ENCODE measurements around the gene TFDP3. TPM values are rescaled to one million over a fixed set of nuclear protein-coding genes. Genes with fewer than 3 reads are reported as not detected.

The TFDP3 gene
- total RNA-seq (2014; rRNA removed; shearing (Covaris generic)), result not detected in 2 replicates

- DNase-seq (ENCODE audit: low spot score), result no peak
These were observed at the start of gene TFDP3 for GRCh38 chrX:133218329-133218728. Gene TFDP3, minus strand, starts transcription at chrX:133218354. Its CDS starts 95 bp downstream, at chrX:133218259.

DNA sequence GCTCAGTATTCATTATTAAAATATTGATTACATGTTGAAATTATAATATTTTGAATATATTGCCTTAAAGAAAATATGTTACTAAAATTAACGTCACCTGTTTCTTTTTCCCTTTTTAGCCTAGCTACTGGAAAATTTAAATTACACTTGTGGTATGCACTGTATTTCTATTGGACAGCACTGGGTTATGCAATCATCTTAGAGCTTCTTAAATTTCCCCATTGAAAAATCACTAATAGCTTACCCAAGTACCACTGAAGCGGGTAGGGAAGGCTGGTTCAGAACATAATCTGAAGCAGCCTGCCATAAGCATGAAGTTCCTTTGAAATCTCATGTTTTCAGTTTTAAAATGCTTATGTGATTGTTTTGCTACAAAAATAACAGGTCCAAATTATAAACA is 49.5 kb upstream of the TFDP3 start:
- DNase-seq (ENCODE audit: low spot score), result no peak

- DNase-seq (ENCODE audit: low spot score), result no peak
These were observed 47.2 kb upstream of the TFDP3 start for GRCh38 chrX:133265331-133265730.

DNA sequence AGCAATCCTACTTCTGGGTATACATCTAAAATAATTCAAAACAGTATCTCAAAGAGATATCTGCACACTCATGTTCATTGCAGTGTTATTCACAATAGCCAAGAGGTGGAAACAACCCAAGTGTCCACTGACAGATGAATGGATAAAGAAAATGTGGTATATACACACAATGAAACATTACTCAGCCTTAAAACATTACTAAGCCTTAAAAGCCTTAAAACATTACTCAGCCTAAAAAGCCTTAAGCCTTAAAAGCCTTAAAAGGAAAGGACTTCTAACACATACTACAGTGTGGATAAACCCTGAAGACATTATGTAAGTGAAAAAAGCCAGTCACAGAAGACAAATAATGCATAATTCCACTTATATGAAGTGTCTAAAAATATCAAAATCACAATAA is 40.3 kb upstream of the TFDP3 start:
- DNase-seq (ENCODE audit: low spot score), result no peak

- peak; percentile 69 for DNase-seq (ENCODE audit: low spot score)
These were observed 36.5 kb upstream of the TFDP3 start for GRCh38 chrX:133254666-133255065.

- DNase-seq (ENCODE audit: low spot score), result no peak
These were observed 33.0 kb upstream of the TFDP3 start for GRCh38 chrX:133251204-133251603.

DNA sequence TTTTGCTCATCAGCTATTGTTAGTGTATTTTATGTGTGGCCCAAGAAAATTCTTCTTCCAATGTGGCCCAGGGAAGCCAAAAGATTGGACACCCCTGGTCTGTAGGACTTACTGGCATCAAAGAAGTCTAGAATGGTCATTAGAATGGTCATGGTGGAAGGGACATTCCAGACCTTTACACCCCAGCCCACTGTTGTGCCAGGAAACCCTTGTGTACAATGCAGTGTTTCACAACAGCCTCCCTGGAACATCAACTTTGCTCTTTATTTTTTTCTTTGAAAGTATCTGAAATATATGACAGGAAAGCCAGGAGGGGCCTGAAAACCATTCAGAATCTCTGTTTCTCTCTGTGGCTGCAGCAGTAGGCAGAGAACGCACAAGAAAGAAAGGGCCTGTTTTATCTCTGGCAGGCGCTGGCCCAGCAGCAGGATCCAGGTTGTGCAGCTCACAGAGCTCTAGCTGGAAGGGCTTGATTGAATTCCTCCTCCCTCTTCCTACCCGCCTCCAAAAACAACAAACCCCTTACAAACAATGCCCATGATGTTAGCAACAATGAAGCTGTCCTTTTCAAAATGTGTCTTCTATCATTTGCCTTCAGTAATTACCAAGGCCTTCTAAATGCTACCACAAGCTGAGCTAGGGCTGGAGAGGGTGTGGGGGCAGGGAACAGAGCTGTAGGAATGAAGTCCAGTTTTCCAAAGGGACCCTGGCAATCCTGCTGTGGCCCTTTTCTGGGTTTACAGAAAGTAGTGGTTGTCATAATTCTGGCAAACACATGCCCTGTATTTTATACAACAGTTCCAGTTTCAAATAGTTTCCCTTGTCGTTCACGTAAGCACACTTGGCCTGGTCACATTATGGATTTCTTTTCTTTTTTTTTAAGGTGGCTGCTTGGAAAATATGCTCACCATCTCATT is 32.3 kb upstream of the TFDP3 start:
- no peak for DNase-seq (ENCODE audit: low spot score)

DNA sequence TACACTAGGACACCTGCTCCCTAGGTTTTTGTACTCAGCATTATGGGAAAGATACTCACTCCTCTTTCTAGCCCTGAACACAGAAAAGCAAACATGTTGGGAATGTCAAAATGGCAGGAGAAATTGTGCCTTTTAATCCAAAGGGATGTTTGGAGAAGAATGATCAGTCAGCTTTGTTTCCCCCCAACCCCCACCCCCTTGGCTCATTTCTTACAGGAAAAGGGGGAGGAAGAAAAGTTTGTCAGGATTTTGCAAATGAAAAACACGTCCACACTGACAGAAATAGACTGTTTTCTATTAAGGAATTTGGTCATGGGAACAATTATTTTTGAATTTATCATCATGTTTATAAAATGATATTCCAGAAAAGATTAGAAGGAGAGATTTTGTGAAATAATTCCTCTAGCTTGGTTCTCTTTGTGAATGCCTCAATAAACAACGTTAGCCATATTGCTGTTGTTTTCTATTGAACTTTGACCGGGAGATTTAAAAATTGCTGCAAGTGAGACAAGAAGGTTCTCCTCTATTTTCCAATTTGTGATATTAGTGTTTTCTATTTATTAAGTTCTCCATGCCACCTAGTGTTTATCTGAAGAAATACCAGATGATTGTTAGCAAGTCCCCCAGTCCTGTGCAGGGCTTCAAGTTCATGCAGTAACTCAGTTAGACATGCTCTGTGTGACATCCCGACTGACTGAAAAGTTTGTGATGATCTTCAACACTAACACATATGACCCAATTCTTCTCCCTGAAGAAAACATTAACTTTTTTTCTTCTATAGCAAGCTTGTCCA is 31.3 kb upstream of the TFDP3 start:
- peak; percentile 21 for DNase-seq (ENCODE audit: low spot score)

- no peak for DNase-seq (ENCODE audit: low spot score)
These were observed 30.0 kb upstream of the TFDP3 start for GRCh38 chrX:133248177-133248576.

DNA sequence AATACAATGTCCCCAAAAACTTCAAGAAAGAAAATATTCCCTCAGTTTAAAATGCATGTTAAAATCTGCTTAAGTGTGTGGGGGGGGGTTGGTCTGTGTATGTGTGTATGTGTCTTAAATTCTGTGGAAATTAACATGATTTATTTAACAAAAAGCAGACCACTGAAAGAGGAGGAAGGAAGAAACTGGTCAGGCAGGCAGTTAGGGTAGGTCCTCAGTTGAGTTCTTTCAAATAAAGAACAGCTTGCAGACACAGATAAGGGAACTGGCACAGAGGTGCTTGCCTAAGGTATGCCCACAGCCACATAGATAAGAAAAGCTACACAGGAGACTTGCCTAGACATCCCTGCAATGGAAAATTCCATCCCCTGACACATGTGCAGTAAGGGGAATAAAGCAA is 28.8 kb upstream of the TFDP3 start:
- no peak for DNase-seq (ENCODE audit: low spot score)

GRCh38 chrX:133235830-133236229 is 17.7 kb upstream of the TFDP3 start:
- no peak for DNase-seq (ENCODE audit: low spot score)

DNA sequence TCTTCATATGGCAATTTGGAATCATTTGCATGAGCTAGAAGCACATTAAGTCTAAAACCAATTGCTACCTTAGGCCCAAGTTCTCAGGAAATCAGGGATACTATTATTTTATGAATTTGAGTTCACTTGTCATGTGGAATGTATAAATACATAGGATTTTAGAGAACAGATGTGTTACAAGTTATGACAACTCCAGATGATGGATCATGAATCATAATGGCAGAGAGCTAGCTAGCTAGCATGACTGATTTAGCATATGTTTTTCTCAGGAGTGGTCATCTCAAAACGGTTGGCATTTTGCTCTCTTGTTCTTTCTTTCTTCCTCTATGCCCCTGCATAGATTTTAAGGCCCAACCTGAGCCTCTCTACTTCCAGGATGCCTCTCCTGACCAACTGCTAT is 14.2 kb upstream of the TFDP3 start:
- no peak for DNase-seq (ENCODE audit: low spot score)

GRCh38 chrX:133229361-133229760 is 11.2 kb upstream of the TFDP3 start:
- peak; percentile 55 for DNase-seq (ENCODE audit: low spot score)

GRCh38 chrX:133215747-133216146 is 2.4 kb downstream of the TFDP3 start:
- DNase-seq (ENCODE audit: low spot score), result peak; percentile 59

GRCh38 chrX:133215017-133215416 is 3.1 kb downstream of the TFDP3 start:
- no peak for DNase-seq (ENCODE audit: low spot score)

DNA sequence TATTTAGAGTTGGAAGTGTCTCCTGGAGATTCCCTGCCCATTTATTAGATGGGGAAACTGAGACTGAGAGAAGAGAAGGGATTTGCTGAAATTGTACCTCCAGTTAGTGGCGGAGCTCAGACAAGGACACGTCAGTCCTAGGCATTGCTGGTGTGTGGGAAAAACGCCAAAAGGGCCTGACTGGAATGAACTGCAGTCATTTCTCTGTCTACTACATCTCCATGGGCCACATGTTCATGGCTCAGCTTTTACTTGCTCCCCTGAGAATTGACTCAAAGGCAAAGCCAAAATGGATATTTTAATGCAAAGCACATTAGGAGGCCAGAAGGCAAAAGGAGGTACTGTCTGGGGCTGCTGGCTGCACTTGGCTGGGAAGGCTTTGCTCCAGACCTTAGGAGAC is 3.9 kb downstream of the TFDP3 start:
- no peak for DNase-seq (ENCODE audit: low spot score)

DNA sequence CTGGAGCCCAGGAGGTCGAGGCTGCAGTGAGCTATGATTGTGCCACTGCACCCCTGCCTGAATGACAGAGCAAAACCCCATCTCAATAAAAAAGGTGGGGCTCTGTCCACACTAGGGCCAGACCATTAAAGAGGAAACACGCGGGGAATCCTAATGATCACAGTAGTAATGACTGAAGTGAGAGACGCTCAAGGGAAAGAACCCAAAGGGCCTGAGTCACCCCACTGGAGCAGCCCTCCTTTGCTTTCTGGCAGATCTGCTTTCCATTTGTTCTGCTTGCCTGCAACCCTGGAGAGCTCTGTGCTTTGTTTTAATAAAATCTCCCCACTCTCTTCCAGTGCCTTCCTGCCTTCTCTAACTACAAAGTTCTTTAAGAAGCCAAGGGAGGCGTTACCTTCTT is 5.0 kb downstream of the TFDP3 start:
- no peak for DNase-seq (ENCODE audit: low spot score)

DNA sequence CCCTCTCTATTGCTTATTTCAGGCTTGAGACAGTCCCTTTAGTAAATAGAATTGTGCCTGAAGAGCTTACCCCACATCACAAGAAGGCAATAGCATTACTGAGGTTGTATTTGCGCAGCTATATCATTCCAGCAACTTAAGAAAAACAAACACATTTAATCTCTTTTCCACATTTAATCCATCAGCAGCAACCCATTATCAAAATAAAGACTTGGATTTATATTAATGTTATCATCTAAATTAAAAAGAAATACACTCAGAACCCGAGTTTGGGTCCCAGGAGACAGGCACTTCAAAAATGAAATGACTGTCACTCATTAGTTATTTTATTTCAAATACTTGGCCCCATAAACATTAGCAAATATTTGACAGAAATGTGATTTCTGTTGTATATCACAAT is 10.4 kb downstream of the TFDP3 start:
- DNase-seq (ENCODE audit: low spot score), result no peak

DNA sequence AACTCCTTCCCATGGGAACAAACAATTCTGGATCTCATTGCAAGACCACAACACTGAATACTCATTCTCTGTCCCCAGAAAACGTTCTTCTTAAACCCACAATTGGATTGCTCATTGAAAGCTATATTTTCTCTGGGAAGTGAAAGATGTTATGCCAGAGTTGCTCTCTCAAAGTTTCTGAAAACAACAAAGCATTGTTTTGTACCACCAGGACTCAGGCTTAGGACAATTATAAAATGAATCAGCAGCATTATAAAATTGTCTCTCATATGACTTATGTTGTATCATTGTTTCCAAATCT is 26.5 kb downstream of the TFDP3 start:
- DNase-seq (ENCODE audit: low spot score), result no peak

DNA sequence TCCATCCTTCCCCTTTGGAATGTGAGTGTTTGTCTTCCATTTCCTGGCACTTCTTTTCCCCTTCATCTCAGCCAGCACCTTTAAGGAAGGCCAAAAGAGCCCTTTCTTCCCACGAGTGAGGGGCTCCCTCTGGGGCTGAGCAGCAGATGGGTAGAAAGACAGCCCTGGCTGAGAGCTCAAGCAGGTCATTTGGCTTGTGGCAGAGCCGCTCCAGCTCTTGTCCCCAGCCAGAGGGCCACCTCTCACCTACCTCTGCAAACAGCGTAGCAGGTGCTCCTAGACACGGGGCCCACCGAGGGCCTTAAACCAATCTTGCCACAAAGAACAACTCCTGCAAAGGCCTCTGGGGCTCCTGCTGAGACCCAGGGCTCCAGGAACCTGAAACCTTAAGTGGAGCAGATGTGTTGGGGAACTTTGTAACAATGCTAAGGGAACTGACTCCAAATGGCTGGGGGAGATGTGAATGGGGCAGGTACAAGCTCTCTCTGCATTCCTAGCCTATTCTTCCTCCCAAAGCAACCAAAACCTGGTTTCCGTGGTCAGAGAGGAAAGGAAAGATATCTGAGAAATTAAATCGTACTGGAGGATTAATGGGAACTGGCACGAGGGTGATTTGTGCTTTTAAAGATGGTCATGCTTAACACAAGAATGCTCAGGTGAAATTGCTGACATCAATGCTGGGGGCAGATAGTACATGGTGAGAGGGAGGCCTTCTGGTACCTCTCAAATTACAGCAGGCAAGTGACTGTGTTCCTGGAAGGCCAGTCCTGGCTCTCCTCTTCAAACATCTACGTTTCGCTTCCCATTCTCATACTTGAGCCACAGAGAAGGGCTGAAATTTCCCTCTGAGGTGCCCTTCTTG is 27.0 kb downstream of the TFDP3 start:
- DNase-seq (ENCODE audit: low spot score), result no peak

- DNase-seq (ENCODE audit: low spot score), result no peak
These were observed 29.0 kb downstream of the TFDP3 start for GRCh38 chrX:133189195-133189594.

DNA sequence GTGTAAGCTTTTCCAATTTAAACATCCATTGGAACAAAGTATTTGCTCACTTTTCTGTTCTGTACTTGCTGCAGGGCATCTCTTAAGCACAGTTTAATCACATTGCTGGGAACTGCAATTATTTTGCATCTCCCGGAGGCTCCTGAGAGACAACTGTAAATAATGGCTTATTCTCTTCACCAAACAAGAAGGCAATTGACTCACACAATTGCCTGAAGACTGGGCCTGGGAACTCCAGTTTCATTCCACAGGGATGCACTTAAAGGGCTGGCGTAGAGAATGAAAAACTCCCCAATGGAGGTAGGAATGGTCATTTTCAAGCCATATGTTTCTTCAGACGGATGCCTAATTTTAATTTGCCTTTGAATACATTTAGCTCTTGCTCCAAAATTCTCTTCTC is 29.5 kb downstream of the TFDP3 start:
- no peak for DNase-seq (ENCODE audit: low spot score)

Measured in HT-29 (cell line).